SK-N-SH (cell line): Measurements from ENCODE around the gene TLNRD1. TPM values are rescaled to one million over a fixed set of nuclear protein-coding genes. Genes with fewer than 3 reads are reported as not detected.

Experiments used
- CTCF ChIA-PET: fragments of 300-600, 350-600 bp; formaldehyde crosslinking; extraction: SDS; loops from one replicate; lab custom pipeline; 2021; lab: Yijun Ruan, JAX
- POLR2A ChIA-PET: fragments of 350-600 bp; sonication (Branson Sonifier 250); formaldehyde crosslinking; extraction: SDS; loops from one replicate; lab custom pipeline; 2020; ENCODE audit warnings: antibody characterized with exemption, inconsistent platforms; lab: Yijun Ruan, JAX
- DNase-seq: peaks from one replicate; pipeline ENCODE4 v3.0.0; 2012
- H2AFZ ChIP-seq: fragments of 200-600 bp; sonication (generic); 2 replicates; pipeline ENCODE4 v1.8.1; 2016; ENCODE audit warnings: antibody characterized with exemption, mild to moderate bottlenecking, low read depth
- H3F3A ChIP-seq: fragments of 200-600 bp; sonication (generic); replicated peaks from 2 replicates; pipeline ENCODE3; 2016; ENCODE audit warnings: antibody characterized with exemption, mild to moderate bottlenecking; ENCODE audit not compliant: insufficient read depth
- H3K27ac ChIP-seq, 2 experiments: fragments of 200-500 bp in 1 of 2; fragments of 200-600 bp in 1 of 2; sonication (Bioruptor generic) in 1 of 2; sonication (generic), shearing (Covaris generic) in 1 of 2; 2 replicates each; pipeline versions ENCODE4 v1.5.1 to v1.6.1; 2014 to 2016; ENCODE audit warnings: low read depth in 2 of 2, inconsistent platforms in 1 of 2, low read length in 1 of 2, mild to moderate bottlenecking in 1 of 2, mixed read lengths in 1 of 2
- H3K27me3 ChIP-seq: fragments of 200-600 bp; sonication (generic), shearing (Covaris generic); 2 replicates; pipeline ENCODE4 v1.6.1; 2016; ENCODE audit warnings: mixed run types; ENCODE audit not compliant: insufficient read depth
- H3K36me3 ChIP-seq, 2 experiments: fragments of 200-500 bp in 1 of 2; fragments of 200-600 bp in 1 of 2; sonication (Bioruptor generic) in 1 of 2; sonication (generic) in 1 of 2; replicated peaks in 1 of 2; 2 replicates each; pipeline versions ENCODE3 to v1.5.1; 2014 to 2016; ENCODE audit warnings: low read length in 1 of 2, mild to moderate bottlenecking in 1 of 2; ENCODE audit not compliant: insufficient read depth in 2 of 2, control insufficient read depth in 1 of 2
- H3K4me1 ChIP-seq, 2 experiments: fragments of 200-500 bp in 1 of 2; fragments of 200-600 bp in 1 of 2; sonication (Bioruptor generic) in 1 of 2; sonication (generic), shearing (Covaris generic) in 1 of 2; 2 replicates each; pipeline versions ENCODE4 v1.5.1 to v1.6.1; 2014 to 2016; ENCODE audit warnings: low read depth in 1 of 2, low read length in 1 of 2, mixed run types in 1 of 2; ENCODE audit not compliant: insufficient read depth in 2 of 2, control insufficient read depth in 1 of 2
- H3K4me2 ChIP-seq: fragments of 200-600 bp; sonication (generic), shearing (Covaris generic); 2 replicates; pipeline ENCODE4 v1.6.1; 2017; ENCODE audit warnings: mixed run types
- H3K4me3 ChIP-seq, 2 experiments: fragments of 200-500 bp in 1 of 2; fragments of 200-600 bp in 1 of 2; sonication (Bioruptor generic) in 1 of 2; sonication (generic), shearing (Covaris generic) in 1 of 2; 2 replicates each; pipeline versions ENCODE4 v1.5.1 to v1.8.1; 2014 to 2016; ENCODE audit warnings: low read depth in 2 of 2, inconsistent platforms in 1 of 2, low read length in 1 of 2, mild to moderate bottlenecking in 1 of 2, mixed read lengths in 1 of 2, moderate library complexity in 1 of 2
- H3K79me2 ChIP-seq: fragments of 200-600 bp; sonication (generic); 2 replicates; pipeline ENCODE4 v1.8.1; 2017; ENCODE audit warnings: mild to moderate bottlenecking; ENCODE audit not compliant: insufficient read depth
- H3K9ac ChIP-seq: fragments of 200-600 bp; sonication (generic); 2 replicates; pipeline ENCODE4 v1.6.1; 2017; ENCODE audit warnings: mixed run types
- H3K9me2 ChIP-seq: fragments of 200-600 bp; sonication (generic); 2 replicates; pipeline ENCODE4 v1.6.1; 2017; ENCODE audit warnings: mixed run types
- H3K9me3 ChIP-seq: fragments of 200-600 bp; sonication (generic); 2 replicates; pipeline ENCODE4 v1.6.1; 2017; ENCODE audit warnings: mixed run types, mild to moderate bottlenecking, moderate library complexity
- H4K20me1 ChIP-seq: fragments of 200-600 bp; sonication (generic); 2 replicates; pipeline ENCODE4 v1.6.1; 2017; ENCODE audit warnings: mild to moderate bottlenecking, mixed run types; ENCODE audit not compliant: insufficient read depth
- EP300 ChIP-seq, 2 experiments: IDR thresholded peaks; 2 replicates each; pipeline versions ENCODE4 v1.4.0 to v1.6.1; 2012; ENCODE audit warnings: borderline replicate concordance in 1 of 2, low read depth in 1 of 2, low read length in 1 of 2
- EZH2phosphoT487 ChIP-seq: fragments of 200-600 bp; sonication (generic); IDR thresholded peaks from 2 replicates; pipeline ENCODE4 v1.6.1; 2017; ENCODE audit warnings: low read depth, mixed run types, mild to moderate bottlenecking, antibody characterized with exemption, moderate library complexity, borderline replicate concordance
- FOXJ3 ChIP-seq: sonication (generic); formaldehyde crosslinking; IDR thresholded peaks from 2 replicates; pipeline ENCODE4 v1.5.1; 2020; ENCODE audit warnings: mild to moderate bottlenecking, missing genetic modification reagents
- RCOR1 ChIP-seq: fragments of 150-350 bp; IDR thresholded peaks from 2 replicates; pipeline ENCODE4 v1.6.1; 2017; ENCODE audit warnings: antibody characterized with exemption, low read length
- RFX5 ChIP-seq: IDR thresholded peaks from 2 replicates; pipeline ENCODE4 v1.6.1; 2012; ENCODE audit warnings: mild to moderate bottlenecking, improper control_type of control experiment, low read length
- RXRA ChIP-seq: IDR thresholded peaks from 2 replicates; pipeline ENCODE4 v1.4.0; 2012; ENCODE audit warnings: low read depth, mild to moderate bottlenecking, borderline replicate concordance
- SIN3A ChIP-seq: IDR thresholded peaks from 2 replicates; pipeline ENCODE4 v1.6.1; 2012; ENCODE audit warnings: low read depth, mild to moderate bottlenecking, low read length, moderate library complexity, borderline replicate concordance
- TEAD4 ChIP-seq: IDR thresholded peaks from 2 replicates; pipeline ENCODE4 v1.4.0; 2012; ENCODE audit warnings: mild to moderate bottlenecking, borderline replicate concordance; ENCODE audit not compliant: insufficient read depth
- WGBS: methylation state at CpG from one replicate; pipeline ENCODE4 v1.1.6; 2017; ENCODE audit warnings: low lambda C conversion rate; 5-methylcytosine and 5-hydroxymethylcytosine counted together
- polyA plus RNA-seq, 3 experiments: library from polyadenylated mRNA; depleted of rRNA; stranded (reverse); fragments of >200 nt; gene quantifications; 2 replicates each; pipeline ENCODE4 v1.2.3, GENCODE V29; 2012
- TF ChIP-seq, protein P1 (sequence below): IDR thresholded peaks from 2 replicates; pipeline ENCODE4; 2012
- TF ChIP-seq, protein P2 (sequence below): fragments of 150-350 bp; IDR thresholded peaks from 2 replicates; pipeline ENCODE4 v1.6.1; 2016; ENCODE audit warnings: mild to moderate bottlenecking, low read depth, low read length
- TF ChIP-seq, protein P3 (sequence below): fragments of 150-350 bp; IDR thresholded peaks from 2 replicates; pipeline ENCODE4 v1.6.1; 2017; ENCODE audit warnings: antibody characterized with exemption, low read length, low read depth, borderline replicate concordance

The TLNRD1 gene
- polyA plus RNA-seq, 1 of the 3 experiments (the other 2 are of a cell fraction): 5.0 TPM

DNA sequence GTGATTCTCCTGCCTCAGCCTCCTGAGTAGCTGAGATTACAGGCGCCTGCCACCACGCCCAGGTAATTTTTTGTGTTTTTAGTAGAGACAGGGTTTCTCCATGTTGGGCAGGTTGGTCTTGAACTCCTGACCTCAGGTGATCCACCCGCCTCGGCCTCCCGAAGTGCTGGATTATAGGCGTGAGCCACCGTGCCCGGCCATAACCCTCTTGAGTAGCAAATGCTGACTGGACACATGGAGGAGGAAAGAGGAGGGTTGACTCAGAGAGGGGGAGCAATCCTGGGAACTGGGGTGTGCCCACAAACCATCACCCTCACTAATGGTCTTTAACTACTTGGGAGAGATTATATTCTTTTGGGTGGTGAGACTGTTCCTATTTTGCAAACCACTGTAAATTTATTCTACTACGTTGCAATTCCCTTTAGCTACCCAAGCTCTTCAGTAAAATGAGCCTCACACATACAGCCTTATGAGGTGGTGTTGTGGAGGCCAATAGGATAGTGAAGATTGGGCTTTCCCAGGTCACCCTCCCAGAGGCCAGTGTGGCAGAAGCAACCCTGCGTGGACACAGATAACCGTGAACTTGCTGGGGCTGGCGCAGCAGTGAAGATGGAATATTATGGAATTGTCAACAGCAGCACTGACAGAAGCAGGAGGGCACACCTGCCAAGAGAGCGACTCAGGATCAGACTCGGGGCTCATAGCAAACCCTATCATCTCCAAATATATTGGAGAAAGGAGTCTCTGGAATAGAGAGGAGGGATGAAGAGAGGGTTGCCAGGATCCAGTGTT is 37.4 kb downstream of the TLNRD1 start:
- 77% methylated on average over 14 of the region's 14 CpGs for WGBS
- Histone ChIP-seq H3K27me3 (no peaks in the 10 kb centered on the region), H3F3A (no peaks in the 10 kb centered on the region), H3K4me3 (no peak overlapping the region), H3K9ac (no peak overlapping the region), H2AFZ (no peak overlapping the region), H3K9me3 (no peaks in the 10 kb centered on the region), H3K4me1 (no peaks in the 10 kb centered on the region), H3K79me2 (no peaks in the 10 kb centered on the region), H3K27ac (no peak overlapping the region), H3K36me3 (no peaks in the 10 kb centered on the region), H3K9me2 (no peaks in the 10 kb centered on the region), H4K20me1 (no peaks in the 10 kb centered on the region), H3K4me2 (no peak overlapping the region)
- ChIA-PET POLR2A (interaction anchor here (0.6 kb wide), 1 partner anchor 103 kb away, joined by 3 read pairs; no protein-coding TSS in a partner anchor), CTCF (interaction anchor here (1.6 kb wide), 1 partner anchor 9 kb away, joined by 4 read pairs; no protein-coding TSS in a partner anchor)
- TF ChIP-seq, protein P1, sequence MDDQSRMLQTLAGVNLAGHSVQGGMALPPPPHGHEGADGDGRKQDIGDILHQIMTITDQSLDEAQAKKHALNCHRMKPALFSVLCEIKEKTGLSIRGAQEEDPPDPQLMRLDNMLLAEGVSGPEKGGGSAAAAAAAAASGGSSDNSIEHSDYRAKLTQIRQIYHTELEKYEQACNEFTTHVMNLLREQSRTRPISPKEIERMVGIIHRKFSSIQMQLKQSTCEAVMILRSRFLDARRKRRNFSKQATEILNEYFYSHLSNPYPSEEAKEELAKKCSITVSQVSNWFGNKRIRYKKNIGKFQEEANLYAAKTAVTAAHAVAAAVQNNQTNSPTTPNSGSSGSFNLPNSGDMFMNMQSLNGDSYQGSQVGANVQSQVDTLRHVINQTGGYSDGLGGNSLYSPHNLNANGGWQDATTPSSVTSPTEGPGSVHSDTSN: no peak
- TF ChIP-seq, protein P2, sequence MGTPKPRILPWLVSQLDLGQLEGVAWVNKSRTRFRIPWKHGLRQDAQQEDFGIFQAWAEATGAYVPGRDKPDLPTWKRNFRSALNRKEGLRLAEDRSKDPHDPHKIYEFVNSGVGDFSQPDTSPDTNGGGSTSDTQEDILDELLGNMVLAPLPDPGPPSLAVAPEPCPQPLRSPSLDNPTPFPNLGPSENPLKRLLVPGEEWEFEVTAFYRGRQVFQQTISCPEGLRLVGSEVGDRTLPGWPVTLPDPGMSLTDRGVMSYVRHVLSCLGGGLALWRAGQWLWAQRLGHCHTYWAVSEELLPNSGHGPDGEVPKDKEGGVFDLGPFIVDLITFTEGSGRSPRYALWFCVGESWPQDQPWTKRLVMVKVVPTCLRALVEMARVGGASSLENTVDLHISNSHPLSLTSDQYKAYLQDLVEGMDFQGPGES: no peak
- no peak for TF ChIP-seq RXRA
- no peak for TF ChIP-seq TEAD4
- TF ChIP-seq, protein P3, sequence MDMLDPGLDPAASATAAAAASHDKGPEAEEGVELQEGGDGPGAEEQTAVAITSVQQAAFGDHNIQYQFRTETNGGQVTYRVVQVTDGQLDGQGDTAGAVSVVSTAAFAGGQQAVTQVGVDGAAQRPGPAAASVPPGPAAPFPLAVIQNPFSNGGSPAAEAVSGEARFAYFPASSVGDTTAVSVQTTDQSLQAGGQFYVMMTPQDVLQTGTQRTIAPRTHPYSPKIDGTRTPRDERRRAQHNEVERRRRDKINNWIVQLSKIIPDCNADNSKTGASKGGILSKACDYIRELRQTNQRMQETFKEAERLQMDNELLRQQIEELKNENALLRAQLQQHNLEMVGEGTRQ: no peak
- TF ChIP-seq EP300 (IDR thresholded peaks at IDR 0.05; ENCODE audit: borderline replicate concordance in 1 of 2, low read depth in 1 of 2, low read length in 1 of 2): no peak
- TF ChIP-seq EZH2phosphoT487: no peak
- no peak for TF ChIP-seq RFX5
- TF ChIP-seq FOXJ3 (CRISPR knock-in tag): no peak
- TF ChIP-seq SIN3A: no peak
- no peak for TF ChIP-seq RCOR1
- no peak for DNase-seq
